GM19328 (cell line): ENCODE data around the gene SORCS2.
"Not testable (repeated sequence)": the region's sequence is repeated elsewhere in the genome, so short reads cannot be mapped to it uniquely, and the experiment has no call there.

Source experiments
- ATAC-seq: cut with Tn5 transposase; IDR thresholded peaks from one replicate; pipeline ENCODE4 v1.9.1; 2021; ENCODE audit warnings: mild to moderate bottlenecking, moderate library complexity; ENCODE audit not compliant: unreplicated experiment

The SORCS2 gene

GRCh38 chr4:7590899-7591298, 398.6 kb downstream of the SORCS2 start:
- ATAC-seq, result no peak

- ATAC-seq, result no peak
Observed at GRCh38 chr4:7591409-7592053, 399.2 kb downstream of the SORCS2 start.

- no peak for ATAC-seq
Observed at GRCh38 chr4:7593646-7594412, 401.5 kb downstream of the SORCS2 start.

GRCh38 chr4:7595934-7596461, 403.7 kb downstream of the SORCS2 start:
- ATAC-seq, result no peak

GRCh38 chr4:7596918-7597606, 404.7 kb downstream of the SORCS2 start:
- ATAC-seq, result no peak

- ATAC-seq, result no peak
Observed at GRCh38 chr4:7598939-7599790, 406.8 kb downstream of the SORCS2 start.

- no peak for ATAC-seq
Observed at GRCh38 chr4:7600247-7600646, 407.9 kb downstream of the SORCS2 start.

- ATAC-seq, result not testable (repeated sequence)
Observed at GRCh38 chr4:7602166-7602565, 409.8 kb downstream of the SORCS2 start.

GRCh38 chr4:7607156-7607910, 415.0 kb downstream of the SORCS2 start:
- no peak for ATAC-seq

- ATAC-seq, result no peak
Observed at GRCh38 chr4:7608046-7608445, 415.7 kb downstream of the SORCS2 start.

GRCh38 chr4:7609316-7609715, 417.0 kb downstream of the SORCS2 start:
- ATAC-seq, result no peak

GRCh38 chr4:7610022-7610670, 417.8 kb downstream of the SORCS2 start:
- no peak for ATAC-seq

- ATAC-seq, result no peak
Observed at GRCh38 chr4:7610841-7611240, 418.5 kb downstream of the SORCS2 start.

GRCh38 chr4:7612311-7612897, 420.1 kb downstream of the SORCS2 start:
- ATAC-seq, result no peak

- no peak for ATAC-seq
Observed at GRCh38 chr4:7614350-7614949, 422.1 kb downstream of the SORCS2 start.

- no peak for ATAC-seq
Observed at GRCh38 chr4:7616193-7616592, 423.9 kb downstream of the SORCS2 start.

GRCh38 chr4:7618361-7618760, 426.0 kb downstream of the SORCS2 start:
- ATAC-seq, result no peak

- ATAC-seq, result no peak
Observed at GRCh38 chr4:7620086-7620813, 427.9 kb downstream of the SORCS2 start.
